CD4-positive, alpha-beta T cell treated with Interleukin-4 for 4 hours (primary cell): ENCODE measurements around the gene HNRNPAB.

Source experiments
- DNase-seq: peaks from one replicate; pipeline ENCODE4 v3.0.0-alpha.2; 2020

HNRNPAB gene

DNA sequence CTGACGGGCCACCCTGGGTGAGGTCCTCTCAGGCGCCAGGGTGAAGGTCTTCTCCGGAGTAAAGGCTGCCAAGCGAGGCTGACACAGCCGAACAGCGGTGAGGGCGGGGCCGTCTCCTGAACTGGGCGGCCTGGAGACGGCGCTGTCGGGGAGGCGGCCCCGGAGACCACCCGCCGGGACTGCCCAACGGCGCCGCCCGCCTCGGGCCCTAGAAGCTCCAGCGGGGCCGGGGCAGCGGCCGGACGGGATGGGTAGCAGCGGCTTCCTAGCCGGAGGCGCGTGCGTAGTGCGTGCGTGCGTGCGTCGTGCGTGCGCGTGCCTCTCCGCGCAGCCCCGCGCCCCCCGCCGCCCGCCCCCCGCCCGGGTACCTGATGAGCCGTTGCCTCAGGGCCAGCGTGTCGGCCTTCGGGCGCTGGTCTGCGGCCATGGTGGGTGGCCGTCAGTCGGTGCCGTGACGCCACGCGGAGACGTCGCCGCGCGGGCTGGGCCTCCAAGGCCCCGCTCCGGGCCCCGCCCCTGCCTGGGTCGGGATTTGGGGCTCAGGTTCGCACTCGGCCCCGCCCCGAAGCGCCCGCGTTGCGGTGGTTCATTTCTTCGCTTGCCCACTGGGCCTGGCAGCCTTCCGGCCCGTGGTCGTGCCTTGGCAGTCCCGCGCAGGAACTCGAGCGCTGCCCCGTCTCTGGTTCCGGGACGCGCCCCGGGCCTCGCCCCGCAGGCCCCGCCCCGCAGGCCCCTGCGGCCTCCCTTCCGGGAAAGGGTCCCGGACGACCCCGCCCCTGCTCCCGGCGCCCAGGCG lies 28.0 kb downstream of the HNRNPAB start, which contains the start of gene PHYKPL:
TSS of gene PHYKPL (minus strand) at position 679 of the 796 bp plus-strand sequence. CDS start at position 427, 252 bp downstream.
- DNase-seq: peak; percentile 58

DNA sequence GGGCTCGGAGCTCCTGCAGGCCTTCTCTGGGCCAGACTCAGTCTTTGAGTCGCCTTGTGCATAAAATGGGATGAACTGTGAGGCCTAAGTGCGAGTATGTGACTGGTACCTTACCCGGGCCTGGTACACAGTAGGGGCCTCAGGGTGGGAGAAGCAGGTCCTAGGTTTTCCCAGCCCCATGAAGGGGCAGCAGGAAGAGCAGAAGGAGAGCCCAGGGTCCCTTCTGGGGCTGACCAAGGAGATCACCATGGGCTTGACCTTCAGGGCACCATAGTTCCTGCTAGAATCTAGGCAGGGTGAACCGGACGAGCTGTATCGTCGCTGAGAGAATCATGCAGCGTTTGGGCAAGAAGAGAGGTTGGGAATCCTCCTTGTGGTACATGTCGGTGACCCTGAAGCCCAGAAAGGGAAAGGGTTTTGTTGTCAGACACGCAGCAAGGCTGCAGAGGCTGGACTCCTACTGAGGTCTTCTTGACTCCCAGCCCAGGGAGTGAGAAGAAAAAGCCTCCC lies 28.6 kb downstream of the HNRNPAB start:
- no peak for DNase-seq

DNA sequence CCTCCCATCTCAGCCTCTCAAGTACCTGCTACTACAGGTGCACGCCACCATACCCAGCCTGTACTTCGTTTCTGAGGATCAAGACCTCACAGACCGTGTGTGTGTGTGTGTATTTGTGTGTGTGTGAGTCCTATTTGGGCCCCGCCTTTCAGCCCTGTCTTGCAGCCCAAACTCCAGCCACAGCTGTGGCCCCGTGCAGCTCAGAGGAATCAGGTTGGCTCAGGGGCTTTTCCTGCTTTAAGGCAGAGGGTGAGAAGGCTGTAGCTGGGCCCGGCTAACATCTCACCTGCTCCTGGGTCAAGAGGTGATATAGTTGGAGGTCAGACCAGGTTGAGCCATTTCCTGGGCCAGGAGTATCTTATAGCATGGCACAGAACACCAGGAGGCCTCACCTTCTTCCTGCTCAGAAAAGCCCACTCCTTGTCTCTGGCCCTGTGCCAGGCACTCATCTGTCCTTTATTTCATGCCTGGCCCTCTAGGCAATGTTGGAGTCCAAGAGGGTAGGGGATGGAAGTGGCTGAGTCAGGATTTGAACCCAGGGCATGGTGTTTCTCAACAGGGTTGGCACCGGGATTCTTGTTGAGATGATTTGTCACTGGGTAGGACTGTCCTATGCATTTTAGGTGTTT lies 29.9 kb downstream of the HNRNPAB start:
- no peak for DNase-seq

DNA sequence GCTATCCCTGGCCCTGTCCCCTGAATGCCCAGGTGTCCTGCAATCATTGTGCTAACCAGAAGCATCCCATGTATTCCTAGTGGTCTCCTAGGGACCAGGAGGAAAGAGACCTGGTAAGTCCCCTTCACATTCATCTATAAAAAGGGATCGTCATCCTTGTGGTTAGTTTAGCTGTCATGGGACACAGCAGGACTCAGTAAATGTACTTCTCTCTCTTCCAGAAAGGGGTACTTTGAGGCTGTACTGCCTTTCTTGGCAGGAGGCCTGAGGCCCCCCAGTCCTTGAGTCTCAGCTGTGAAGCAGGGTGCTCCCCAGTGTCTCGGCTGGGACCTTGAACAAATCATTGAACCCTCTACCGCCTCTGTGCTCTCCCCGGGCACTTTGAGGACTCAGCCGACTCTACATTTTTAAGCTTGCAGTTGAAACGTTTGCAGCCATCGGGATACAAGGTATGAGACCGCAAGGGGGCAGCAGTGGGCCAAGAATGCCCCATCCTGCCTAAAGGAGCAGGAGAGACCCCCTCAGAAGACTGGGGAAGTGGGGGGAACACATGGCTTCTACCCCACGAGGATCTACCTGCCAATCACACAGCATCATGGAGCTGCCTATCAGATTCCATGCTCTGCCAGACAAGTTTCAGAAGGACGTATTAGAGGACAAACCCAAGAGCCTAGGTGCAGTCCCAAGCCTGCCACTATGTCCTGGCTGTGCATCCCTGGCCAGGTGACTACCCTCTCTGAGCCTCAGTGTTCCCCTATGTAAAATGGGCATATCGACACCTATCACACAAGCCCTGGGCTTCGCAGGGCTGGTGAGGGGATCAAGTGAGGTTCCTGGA lies 30.6 kb downstream of the HNRNPAB start:
- DNase-seq: peak; percentile 67

DNA sequence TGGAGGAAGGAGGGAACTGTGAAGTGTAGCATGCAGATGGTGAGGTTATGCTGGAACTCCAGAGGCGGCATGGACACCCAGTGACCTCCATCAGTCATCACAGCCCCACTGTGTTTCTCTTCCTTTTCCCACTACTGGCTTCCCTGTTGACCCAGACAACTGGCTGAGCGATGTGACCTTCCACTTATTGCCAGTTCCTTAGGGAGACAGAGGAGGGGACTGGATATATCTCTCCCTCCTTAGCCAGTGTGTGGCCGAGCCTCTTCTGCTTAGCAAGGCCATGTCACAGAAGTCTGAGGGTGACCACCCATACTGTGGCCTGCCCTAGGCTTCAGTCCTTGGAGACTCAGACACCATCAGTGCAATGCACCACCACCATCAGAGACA lies 31.2 kb downstream of the HNRNPAB start:
- no peak for DNase-seq

DNA sequence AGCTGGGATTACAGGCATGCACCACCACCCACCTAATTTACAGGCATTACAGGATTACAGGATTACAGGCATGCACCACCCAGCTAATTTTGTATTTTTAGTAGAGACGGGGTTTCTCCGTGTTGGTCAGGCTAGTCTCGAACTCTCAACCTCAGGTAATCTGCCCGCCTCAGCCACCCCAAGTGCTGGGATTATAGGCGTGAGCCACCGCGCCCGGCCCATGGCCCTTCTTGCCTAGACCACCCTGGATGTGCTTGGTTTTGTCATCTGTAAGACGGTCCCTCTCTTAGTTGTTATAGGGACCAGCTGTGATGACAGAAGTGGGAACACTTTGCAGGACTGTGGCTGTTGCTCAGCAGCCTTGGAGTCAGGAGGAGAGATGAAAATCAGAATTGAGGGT lies 31.8 kb downstream of the HNRNPAB start:
- DNase-seq: no peak

DNA sequence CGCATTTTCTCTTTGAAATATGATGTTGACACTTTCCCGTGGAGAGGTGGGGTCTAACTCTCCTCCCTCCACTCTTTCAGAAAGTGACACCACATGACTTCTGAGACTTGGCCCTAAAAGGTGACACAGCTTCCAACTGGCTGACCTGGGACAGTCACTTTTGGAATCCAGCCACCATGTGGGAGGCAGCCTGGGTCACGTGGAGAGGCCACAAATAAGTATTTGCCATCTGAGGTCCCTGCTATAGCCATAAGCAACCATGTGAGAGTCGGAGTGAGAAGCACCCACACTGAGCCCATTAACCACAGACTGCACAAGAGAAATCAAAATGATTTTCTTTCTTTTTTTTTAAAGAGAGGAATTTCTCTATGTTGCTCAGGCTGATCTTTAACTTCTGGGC lies 32.3 kb downstream of the HNRNPAB start:
- DNase-seq: no peak

DNA sequence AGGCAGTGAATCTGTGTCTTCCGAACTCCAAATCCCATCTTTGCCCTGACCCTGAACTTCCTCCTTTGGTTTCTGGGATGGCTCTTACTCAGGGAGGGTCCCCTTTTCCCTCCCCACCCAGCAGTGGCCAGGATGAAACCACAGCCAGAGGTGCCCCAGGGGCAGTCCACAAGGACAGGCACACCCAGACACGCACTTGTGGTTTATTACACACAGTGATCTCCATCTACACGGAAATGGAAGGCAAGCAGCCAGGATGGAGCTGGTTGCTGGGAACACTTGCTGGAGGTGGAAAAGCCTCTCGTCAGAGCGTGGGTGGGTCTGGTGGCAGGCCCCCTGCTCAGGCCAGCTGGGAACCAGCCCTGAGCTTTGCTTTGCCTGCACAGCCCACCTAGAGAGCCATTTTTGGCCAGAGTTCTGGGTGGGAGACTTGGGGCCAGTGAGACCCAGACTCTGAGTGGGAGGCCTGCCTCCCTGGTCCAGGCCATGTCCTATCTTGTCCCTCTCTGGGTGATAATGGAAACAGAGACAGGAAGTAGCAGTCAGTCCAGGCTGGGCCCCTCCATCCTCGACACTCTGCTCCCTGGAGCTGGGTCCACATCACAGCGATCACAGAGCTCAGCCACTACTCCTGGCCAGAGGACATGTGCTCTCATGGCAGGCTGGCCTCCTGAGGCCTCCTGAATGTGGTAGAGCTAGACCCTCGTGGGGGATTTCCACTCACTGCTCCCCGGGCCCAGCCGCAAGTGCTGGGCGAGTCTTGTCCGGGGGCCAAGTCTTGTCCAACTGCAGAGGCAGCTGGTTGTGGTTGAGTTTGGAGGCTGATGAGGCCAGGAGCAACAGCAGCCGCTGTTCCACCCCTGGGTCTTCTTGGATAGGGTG lies 33.3 kb downstream of the HNRNPAB start:
- no peak for DNase-seq

DNA sequence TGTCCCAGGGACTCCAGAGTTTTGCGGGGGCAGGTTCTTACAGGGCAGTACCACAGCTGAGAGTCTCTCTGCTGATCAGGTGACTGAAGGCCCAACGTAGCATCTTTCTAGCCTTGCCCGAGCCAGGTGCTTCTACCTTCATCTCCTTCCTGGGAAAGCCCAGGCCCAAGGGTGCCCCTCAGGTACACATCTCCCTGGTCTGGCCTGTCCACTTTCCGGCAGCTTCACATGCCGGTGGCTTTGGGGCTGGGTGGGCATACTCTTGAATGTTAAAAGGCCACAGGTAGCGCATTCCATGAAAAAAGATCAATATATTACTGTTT lies 33.9 kb downstream of the HNRNPAB start:
- no peak for DNase-seq

DNA sequence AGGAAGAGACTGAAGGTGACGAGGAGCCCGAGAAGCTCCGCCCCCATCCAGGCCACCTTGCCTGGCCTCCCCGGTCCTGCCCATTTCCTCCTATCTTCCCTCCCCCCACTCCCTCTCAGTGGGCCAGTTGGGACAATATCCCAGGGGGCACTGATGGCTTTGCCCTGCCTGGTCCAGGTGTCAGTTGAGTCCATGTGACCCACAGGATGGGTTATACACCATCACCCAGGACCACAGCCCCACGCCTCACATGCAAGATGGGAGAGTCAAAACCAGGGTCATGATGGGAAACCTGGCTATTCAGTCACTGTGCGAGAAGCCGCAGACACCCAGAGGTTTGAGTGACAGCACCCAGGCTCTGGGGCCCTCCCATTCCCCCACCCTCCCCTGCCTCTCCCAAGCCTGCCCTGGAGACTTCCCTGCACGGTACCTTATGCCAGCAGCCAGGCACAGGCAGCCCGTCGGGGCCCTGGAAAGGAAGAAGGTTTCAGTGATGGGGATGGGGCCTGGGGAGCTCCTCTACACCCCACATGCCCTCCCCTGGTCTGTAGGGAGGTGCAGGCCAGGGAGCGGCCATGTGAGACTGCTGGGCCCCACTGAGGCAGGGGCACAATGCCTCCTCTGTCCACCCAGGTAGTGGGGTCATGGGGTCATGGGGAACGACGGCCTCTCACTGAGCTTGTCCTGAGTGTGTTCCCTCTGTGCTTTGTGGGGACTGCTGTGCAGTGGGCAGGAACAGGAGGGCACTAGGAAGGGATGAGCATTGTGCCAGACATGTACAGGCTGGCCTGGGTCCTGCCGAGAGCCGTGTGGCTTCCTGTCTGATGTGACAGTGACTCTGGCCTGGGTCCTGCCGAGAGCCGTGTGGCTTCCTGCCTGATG lies 34.6 kb downstream of the HNRNPAB start:
- peak; percentile 23 for DNase-seq

DNA sequence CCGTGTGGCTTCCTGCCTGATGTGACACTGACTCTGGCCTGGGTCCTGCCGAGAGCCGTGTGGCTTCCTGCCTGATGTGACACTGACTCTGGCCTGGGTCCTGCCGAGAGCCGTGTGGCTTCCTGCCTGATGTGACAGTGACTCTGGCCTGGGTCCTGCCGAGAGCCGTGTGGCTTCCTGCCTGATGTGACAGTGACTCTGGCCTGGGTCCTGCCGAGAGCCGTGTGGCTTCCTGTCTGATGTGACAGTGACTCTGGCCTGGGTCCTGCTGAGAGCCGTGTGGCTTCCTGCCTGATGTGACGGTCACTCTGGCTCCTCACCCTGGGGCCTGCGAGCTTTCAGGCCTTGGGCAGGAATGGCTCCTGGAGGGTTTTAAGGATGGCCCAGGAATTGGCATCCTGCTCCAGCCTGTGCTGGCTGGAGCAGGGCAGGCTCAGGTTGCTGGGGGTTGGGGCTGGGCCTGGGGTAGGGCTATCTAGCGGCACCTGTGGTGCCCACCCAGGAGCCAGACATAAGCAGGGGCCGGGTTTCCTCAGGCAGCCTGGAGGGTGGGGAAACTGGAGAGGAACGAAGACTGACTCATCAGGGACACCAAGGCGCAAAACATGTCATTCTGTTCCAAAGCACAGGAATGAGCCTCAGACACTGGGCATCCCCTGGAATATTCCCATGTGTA lies 35.4 kb downstream of the HNRNPAB start:
- DNase-seq: peak; percentile 10

DNA sequence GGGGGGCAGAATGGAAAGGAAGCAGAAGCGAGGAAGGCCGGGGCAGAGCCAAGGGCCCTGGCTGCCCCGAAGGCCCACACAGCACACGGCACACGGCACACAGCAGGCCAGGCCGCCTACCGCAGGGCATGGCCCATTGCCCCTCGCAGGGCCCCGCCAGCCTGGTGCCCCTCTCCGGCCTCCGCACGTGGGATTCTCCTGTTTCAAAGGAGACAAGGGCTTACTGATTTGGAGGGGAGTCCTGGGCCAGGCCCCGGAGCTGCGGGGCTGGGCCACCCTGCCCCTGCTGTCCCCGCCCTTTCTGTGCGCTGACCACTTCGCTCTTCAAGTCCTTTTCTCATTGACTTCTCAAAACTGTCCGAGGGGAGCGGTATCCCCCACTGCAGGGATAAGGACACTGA lies 36.0 kb downstream of the HNRNPAB start:
- DNase-seq: no peak

DNA sequence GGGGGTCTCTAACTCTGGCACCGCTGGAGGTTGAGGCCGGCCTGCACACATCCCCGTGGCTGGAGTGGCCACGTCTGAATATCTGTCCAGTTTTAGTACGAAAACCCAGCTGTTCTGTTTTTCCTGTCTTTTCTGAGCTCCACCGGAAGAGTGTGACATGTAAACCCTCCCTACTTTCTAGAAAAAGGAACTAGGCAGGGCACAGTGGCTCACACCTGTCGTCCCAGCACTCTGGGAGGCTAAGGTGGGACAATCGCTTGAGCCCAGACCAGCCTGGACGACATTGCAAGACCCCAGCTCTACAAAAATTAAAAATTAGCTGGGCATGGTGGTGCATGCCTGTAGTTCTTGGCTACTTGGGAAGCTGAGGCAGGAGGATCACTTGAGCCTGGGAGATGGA lies 36.4 kb downstream of the HNRNPAB start:
- DNase-seq: no peak

DNA sequence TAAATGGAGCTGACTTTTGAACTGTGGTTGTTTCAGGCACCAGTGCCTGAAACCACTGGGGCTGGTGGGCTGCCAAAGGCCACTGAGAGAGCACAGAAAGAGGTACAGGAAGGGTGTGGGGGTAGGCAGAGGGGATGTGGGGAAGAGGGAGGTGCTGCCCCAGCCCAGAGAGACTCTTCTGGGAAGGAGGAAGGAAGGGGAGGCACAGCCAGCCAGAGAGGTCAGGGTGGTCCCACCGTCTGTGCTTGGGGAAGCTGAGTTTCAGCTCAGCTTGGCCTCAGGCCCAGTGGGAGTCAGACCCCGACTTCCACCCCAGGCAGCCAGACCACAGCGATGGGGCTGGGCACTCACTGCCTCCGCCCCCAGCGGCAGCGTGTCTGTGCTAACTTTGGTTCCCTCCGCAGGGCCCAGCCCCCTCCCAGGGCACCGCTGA lies 36.9 kb downstream of the HNRNPAB start:
- no peak for DNase-seq

DNA sequence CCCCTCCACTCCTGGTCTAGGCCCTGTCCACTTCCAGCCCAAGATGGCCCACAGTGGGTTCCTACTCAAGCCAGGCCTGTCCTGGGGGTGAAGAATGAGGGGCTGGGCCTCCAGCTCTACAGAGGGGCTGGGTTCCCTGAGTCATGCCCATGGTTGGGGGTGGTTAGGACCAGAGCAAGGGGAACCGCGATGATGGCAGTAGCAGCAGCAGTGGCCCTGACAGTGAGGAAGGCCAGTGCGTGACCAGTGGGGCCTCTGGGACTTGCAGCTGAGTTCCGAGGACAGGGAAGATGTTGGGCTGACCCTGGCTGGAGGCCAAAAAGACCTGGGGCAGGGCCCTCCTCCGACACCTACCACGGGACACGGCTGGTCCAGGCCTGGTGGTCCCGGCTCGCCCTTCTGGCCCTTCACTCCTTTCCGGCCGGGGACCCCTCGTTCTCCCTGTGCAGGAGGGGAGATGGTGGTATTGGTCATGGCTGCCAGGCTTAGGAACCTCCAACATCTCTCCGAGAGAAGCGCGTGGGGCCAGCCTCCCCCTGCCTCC lies 37.4 kb downstream of the HNRNPAB start:
- DNase-seq: no peak

DNA sequence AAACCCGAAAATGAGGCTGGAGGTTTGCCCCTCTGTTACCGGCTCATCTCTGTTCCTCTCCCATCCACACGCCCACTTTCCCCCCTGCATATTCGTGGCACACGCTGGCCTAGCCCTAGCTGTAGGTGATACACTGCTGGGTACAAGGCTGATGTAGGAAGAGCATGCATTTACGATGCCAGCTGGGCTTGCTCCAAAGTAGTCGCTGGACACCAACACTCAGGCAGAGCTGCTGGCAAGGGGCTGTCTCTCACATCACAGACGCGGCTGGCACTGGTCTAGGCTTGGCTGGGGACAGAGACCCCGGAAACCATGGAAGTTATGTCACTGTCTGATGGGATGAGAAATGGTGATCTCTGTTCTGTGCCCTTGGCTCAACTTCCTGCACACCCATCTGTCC lies 38.1 kb downstream of the HNRNPAB start:
- DNase-seq: no peak

DNA sequence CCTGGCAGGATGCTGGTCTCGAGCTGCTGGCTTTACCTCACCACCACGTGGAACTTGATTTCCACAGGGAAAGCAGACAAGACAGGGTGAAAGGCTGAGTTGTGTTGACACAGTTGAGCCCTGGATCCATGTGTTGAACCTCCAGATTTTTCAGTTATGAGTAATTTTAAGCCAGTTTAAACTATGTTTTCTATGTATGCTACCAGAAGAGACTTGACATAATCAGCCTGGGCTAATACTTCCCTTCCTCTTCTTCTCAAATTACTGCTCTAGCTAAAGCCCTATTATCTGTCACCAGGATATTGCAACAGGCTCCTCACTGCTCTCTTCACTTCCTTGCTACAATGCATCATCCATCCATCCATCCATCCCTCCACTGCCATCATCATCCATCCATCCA lies 40.2 kb downstream of the HNRNPAB start:
- DNase-seq: no peak

DNA sequence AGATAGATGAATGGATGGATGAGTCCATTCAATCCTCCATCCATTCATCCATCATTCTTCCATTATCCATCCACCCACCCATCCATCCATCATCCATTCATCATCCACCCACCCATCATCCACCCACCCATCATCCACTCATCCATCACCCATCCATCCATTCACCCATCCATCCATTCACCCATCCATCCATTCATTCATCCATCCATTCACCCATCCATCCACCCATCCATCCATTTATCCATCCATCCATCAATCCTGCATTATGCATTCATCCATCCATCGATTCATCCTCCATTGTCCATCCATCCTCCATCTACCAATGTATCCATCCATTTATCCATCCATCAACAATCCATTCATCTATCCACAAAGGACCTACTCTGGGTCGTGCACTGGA lies 41.1 kb downstream of the HNRNPAB start:
- no peak for DNase-seq

DNA sequence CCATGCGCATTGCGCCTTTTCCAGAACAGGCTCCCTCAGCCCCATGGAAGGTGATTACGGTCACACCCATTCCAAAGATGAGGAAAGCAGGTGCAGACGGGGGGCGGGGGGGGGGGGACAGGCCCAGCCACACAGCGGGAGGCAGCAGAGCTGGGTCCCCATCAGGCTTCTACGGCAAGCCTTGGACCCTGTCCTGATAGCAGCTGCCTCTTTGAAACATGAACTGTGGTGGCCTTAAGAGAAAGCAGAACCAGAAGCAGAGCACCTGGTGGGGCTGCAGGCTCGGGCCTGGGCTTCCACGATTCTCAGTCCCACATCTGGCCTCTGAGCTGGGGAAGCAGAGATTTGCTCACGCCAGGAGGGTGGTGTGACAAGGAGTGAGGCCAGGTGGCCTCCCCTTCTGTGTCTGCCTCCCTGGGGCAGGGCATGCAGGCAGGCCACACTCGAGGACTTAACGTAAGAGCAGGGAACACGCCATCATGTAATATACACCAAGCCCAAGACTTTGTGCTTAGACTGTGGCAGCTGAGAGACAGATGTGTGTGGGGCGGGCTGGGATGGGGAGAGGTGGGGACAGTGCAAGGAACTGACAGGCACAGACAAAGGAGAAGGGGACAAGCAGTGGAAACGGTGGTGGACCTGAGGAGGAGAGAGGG lies 42.4 kb downstream of the HNRNPAB start:
- no peak for DNase-seq
